ENCODE data around the gene FGGY. TPM values are rescaled to one million over a fixed set of nuclear protein-coding genes. Genes with fewer than 3 reads are reported as not detected.

Gene FGGY
- total RNA-seq, 1 experiment from 2014 or later, result 12.0 TPM

- ChIA-PET POLR2A (interaction anchor here (0.6 kb wide), 3 partner anchors 13 to 353 kb away, joined by 3 to 5 read pairs (median 3); no protein-coding TSS in a partner anchor), CTCF (interaction anchor here (0.8 to 1.0 kb wide), 2 partner anchors 20 to 51 kb away, joined by 3 to 5 read pairs; no protein-coding TSS in a partner anchor)
- Mint-ChIP-seq H3K36me3 (peaks cover 12% of the 10 kb centered on the region), H3K4me1 (peaks cover 31% of the 10 kb centered on the region), H3K9me3 (peaks cover 33% of the 10 kb centered on the region), H3K27ac (no peak overlapping the region), H3K27me3 (ENCODE audit: low read depth) (no peaks in the 10 kb centered on the region), H3K4me3 (no peak overlapping the region)
- ATAC-seq, result no peak
- no peak for DNase-seq (ENCODE audit: low spot score)
- TF ChIP-seq ZBTB43 (CRISPR knock-in tag; IDR thresholded peaks at IDR 0.05) (no peak), FOXK1 (CRISPR knock-in tag; IDR thresholded peaks at IDR 0.05) (no peak), IRF1 (CRISPR knock-in tag; IDR thresholded peaks at IDR 0.05) (no peak), NR2C2 (CRISPR knock-in tag; IDR thresholded peaks at IDR 0.05) (no peak), ZNF423 (CRISPR knock-in tag; IDR thresholded peaks at IDR 0.05) (no peak), ESRRA (CRISPR knock-in tag; IDR thresholded peaks at IDR 0.05; ENCODE audit: borderline replicate concordance) (no peak), ARID4B (CRISPR knock-in tag; IDR thresholded peaks at IDR 0.05; ENCODE audit: borderline replicate concordance) (no peak), ZNF219 (CRISPR knock-in tag; IDR thresholded peaks at IDR 0.05; ENCODE audit: borderline replicate concordance) (no peak)
- TF ChIP-seq, protein P1, sequence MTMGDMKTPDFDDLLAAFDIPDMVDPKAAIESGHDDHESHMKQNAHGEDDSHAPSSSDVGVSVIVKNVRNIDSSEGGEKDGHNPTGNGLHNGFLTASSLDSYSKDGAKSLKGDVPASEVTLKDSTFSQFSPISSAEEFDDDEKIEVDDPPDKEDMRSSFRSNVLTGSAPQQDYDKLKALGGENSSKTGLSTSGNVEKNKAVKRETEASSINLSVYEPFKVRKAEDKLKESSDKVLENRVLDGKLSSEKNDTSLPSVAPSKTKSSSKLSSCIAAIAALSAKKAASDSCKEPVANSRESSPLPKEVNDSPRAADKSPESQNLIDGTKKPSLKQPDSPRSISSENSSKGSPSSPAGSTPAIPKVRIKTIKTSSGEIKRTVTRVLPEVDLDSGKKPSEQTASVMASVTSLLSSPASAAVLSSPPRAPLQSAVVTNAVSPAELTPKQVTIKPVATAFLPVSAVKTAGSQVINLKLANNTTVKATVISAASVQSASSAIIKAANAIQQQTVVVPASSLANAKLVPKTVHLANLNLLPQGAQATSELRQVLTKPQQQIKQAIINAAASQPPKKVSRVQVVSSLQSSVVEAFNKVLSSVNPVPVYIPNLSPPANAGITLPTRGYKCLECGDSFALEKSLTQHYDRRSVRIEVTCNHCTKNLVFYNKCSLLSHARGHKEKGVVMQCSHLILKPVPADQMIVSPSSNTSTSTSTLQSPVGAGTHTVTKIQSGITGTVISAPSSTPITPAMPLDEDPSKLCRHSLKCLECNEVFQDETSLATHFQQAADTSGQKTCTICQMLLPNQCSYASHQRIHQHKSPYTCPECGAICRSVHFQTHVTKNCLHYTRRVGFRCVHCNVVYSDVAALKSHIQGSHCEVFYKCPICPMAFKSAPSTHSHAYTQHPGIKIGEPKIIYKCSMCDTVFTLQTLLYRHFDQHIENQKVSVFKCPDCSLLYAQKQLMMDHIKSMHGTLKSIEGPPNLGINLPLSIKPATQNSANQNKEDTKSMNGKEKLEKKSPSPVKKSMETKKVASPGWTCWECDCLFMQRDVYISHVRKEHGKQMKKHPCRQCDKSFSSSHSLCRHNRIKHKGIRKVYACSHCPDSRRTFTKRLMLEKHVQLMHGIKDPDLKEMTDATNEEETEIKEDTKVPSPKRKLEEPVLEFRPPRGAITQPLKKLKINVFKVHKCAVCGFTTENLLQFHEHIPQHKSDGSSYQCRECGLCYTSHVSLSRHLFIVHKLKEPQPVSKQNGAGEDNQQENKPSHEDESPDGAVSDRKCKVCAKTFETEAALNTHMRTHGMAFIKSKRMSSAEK (CRISPR knock-in tag; IDR thresholded peaks at IDR 0.05; ENCODE audit: borderline replicate concordance), result no peak
- TF ChIP-seq, protein P2, sequence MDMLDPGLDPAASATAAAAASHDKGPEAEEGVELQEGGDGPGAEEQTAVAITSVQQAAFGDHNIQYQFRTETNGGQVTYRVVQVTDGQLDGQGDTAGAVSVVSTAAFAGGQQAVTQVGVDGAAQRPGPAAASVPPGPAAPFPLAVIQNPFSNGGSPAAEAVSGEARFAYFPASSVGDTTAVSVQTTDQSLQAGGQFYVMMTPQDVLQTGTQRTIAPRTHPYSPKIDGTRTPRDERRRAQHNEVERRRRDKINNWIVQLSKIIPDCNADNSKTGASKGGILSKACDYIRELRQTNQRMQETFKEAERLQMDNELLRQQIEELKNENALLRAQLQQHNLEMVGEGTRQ (CRISPR knock-in tag; IDR thresholded peaks at IDR 0.05), result no peak
Measured at GRCh38 chr1:59309795-59310548, 13.1 kb downstream of the FGGY start.

GRCh38 chr1:59310549-59311250 is 13.8 kb downstream of the FGGY start:
- Mint-ChIP-seq H3K27me3 (ENCODE audit: low read depth) (no peaks in the 10 kb centered on the region), H3K36me3 (peaks cover 8% of the 10 kb centered on the region; the same call in 1 of the 2 replicates), H3K27ac (no peak overlapping the region), H3K9me3 (peaks cover 26% of the 10 kb centered on the region), H3K4me3 (no peak overlapping the region), H3K4me1 (peaks cover 37% of the 10 kb centered on the region)
- ATAC-seq, result no peak
- POLR2A ChIA-PET, result no interaction called here
- CTCF ChIA-PET, result no interaction called here
- no peak for DNase-seq (ENCODE audit: low spot score)
- TF ChIP-seq, protein P3, sequence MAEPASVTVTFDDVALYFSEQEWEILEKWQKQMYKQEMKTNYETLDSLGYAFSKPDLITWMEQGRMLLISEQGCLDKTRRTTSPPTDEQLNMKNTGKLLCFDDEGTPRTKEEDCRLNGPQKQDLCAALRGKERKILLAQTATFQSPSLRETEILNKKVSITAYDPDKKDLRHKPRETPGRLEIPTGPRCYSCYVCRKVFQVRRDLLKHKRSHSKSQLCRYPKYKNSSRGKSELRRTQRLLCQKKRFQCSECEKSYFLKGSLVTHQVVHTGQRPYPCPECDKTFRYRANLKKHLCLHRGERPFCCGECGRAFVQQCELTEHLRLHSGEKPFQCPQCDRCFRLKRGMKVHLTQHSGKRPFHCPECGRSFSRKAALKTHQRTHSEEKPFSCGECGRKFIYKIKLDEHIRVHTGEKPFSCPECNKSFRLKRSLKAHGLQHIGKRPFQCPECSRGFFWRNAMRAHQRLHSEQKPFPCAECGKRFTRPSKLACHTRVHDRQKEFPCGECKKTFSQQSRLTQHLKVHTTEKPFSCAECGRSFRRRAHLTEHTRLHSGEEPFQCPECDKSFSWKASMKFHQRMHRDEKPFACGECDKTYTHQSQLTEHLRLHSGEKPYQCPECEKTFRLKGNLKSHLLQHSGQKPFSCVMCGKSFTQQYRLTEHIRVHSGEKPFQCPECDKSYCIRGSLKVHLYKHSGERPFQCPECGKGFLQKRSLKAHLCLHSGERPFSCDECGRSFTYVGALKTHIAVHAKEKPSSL (CRISPR knock-in tag; conservative IDR thresholded peaks at IDR 0.05), result no peak
- TF ChIP-seq ATF6 (CRISPR knock-in tag; IDR thresholded peaks at IDR 0.05) (no peak), TCF7 (CRISPR knock-in tag; IDR thresholded peaks at IDR 0.05; ENCODE audit: low read depth) (no peak), ZNF121 (CRISPR knock-in tag; IDR thresholded peaks at IDR 0.05) (no peak), RORB (CRISPR knock-in tag; IDR thresholded peaks at IDR 0.05) (no peak)

Measured in WTC11 (cell line).